ENCODE measurements around the gene ZNF253.
"Not testable (repeated sequence)": the region's sequence is repeated elsewhere in the genome, so short reads cannot be mapped to it uniquely, and the experiment has no call there.

The ZNF253 gene

DNA sequence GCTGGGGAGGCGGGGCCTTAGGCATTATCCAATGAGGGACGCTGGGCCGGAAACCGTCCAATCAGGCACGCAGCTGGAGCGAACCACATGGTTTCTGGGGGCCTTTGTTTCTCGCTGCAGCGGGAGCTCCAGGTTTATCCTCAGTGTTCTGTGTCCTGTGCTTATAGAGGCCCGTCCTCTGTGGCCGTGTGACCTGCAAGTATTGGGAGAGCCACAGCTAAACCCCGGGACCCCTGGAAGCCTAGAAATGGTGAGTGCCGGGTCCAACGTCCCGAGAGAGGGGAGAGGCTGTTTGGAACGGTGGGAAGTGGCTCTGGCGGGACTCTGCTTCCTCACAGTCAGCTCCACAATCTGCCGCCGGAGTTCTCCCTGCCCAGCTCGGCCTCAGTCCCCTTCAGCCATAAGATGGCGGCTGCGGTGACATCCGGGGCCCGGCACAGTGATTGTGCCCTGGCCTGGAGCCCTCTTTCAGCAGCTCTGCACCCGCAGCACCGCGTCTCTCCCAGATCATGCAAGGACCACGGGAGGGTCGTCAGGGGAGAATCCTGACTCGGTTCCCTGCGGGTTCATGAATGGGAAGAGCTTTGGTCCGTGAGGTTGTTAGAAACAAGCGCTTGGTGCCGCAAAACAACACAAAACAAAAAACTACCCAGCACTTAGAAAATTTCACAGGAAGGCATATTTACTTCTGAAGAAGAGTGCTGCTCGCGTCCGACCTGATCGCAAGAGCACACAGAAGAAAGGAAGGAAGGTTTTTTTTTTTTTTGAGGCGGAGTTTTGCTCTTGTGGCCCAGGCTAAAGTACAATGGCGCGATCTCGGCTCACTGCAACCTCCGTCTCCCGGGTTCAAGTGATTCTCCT lies at the start of gene ZNF253:
Gene ZNF253 (plus strand): TSS at position 133 of the 861 bp plus-strand sequence. CDS start 115 bp downstream, at position 248.
- DNase-seq, result peak; percentile 88

GRCh38 chr19:19816679-19817078 lies 49.0 kb upstream of the ZNF253 start:
- no peak for DNase-seq

DNA sequence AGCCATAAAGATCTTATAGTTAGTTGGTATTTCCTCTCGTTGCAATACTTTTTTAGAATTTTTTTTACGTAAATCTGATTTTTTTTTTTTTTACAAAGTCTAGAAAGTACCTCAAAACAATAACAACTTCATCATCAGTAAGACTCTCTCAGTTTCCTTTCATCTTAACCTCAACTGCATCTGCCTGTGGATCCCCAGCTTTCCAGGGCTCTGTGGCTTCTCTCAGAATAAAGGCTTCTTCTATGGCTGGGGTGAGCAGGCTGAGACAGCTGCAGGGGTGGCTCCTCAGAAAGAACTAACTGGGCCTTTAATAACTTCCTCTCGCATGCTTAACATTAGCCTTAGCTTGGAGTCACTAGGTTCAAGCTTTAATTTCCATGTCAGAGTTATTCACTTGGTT lies 48.3 kb upstream of the ZNF253 start:
- no peak for DNase-seq

DNA sequence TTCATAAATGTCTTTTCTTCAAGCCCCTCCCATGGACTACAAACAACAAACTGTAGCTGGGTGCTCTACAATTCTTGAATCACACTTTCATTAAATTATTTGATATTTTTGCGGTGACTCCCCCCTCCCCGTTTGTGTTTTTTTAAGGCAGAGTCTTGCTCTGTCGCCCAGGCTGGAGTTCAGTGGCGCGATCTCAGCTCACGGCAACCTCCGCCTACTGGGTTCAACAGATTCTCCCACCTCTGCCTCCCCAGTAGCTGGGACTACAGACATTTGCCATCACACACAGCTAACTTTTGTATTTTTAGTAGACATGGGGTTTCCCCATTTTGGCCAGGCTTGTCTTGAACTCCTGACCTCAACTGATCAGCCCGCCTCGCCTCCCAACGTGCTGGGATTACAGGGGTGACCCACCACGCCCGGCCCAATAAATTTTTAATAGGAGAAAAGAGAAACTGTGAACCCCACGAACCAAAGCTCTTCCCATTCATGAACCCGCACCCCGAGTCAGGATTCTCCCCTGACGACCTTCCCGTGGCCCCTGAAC lies 44.8 kb upstream of the ZNF253 start:
- DNase-seq, result no peak

DNA sequence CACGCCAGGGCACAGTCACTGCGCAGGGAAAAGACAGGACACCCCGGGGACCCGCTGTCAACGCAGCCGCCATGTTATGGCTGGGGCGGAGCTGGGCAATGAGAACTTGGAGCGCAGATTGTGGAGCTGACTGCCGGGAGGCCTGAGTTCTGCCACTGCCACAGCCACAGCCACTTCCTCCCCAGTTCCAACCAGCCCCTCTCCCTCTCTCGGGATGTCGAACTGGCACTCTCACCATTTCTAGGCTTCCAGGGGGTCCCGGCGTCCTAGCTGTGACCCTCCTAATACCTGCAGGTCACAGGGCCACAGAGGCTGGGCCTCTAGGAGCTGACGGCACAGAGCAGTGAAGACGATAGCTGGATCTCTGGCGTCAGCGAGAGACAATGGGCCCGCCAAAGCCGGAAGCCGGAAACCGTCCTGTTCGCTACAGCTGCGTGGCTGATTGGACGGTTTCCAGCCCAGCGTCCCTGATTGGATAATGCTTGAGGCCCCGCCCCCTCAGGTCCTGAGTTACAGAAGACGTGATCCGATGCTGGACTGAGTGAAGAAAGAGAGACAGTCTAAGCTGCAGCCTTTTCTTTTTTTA lies 44.2 kb upstream of the ZNF253 start, which contains the start of gene ZNF506:
Gene ZNF506 (minus strand): TSS at position 385 of the 586 bp plus-strand sequence. CDS start 147 bp downstream, at position 238.
- DNase-seq, result peak; percentile 90

- DNase-seq, result not testable (repeated sequence)
Observed at GRCh38 chr19:19821976-19822375, 43.7 kb upstream of the ZNF253 start.

DNA sequence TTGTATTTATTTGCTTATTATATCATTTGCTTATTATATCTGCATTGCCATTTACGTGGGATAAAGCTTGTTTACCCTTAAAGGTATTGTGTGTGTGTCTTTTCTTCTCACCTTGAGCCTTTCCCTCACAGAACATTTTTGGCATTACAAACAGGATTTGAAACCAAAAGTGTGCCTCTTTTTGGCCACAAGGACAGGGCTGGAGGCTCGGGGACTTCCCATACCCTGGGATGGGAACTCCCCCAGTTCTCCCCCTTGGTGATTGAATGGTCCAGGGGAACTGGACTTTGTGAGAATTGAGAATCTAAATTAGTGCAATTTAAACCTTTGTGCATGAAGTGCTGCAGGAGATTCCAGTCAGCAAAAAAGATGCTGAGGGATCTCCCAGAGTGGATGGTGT lies 41.8 kb upstream of the ZNF253 start:
- no peak for DNase-seq

DNA sequence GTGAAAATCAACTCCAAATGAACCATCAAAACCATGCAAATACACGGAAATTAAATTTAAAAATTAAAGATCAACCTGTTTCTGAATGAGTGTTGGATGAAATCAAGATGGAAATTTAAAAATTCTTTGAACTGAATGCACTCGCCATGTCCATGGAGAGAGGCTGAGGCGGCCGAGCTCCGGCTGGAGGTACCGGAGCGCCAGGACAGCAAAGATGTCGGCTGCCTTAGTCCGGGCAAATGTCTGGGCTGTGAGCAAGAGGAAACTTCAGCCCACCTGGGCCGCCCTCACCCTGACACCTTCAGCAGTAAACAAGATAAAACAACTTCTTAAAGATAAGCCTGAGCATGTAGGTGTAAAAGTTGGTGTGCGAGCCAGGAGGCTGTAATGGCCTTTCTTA lies 38.8 kb upstream of the ZNF253 start:
- no peak for DNase-seq

GRCh38 chr19:19835560-19836038 lies 30.1 kb upstream of the ZNF253 start:
- DNase-seq, result no peak

DNA sequence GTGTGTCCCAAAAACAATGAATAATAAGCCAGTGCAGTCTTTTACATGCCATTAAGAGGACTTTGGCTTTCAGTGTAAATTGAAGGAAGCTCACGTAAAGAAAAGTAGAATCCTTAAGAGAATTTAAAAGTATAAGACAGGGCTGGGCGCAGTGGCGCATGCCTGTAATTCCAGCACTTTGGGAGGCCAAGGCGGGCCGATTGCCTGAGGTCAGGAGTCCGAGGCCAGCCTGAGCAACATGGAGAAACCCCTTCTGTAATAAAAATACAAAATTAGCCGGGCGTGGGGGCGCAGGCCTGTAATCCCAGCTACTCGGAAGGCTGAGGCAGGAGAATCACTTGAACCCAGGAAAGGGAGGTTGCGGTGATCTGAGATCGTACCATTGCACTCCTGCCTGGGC lies 17.9 kb upstream of the ZNF253 start:
- no peak for DNase-seq

DNA sequence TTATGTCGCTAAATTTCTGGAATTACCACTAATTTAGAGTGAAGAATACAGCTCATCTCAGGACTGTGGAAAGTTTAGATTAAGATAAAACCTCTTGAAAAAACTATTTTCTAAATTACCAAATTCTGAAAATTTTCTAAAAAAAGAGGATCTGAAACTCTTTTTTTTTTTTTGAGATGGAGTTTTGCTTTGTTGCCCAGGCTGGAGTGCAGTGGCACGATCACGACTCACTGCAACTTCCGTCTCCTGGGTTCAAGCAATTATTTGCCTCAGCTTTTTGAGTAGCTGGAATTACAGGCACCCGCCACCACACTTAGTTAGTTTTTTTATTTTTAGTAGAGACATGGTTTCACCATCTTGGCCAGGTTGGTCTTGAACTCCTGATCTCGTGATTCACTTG lies 16.6 kb upstream of the ZNF253 start:
- no peak for DNase-seq

- DNase-seq, result not testable (repeated sequence)
Observed at GRCh38 chr19:19851740-19852139, 13.9 kb upstream of the ZNF253 start.

DNA sequence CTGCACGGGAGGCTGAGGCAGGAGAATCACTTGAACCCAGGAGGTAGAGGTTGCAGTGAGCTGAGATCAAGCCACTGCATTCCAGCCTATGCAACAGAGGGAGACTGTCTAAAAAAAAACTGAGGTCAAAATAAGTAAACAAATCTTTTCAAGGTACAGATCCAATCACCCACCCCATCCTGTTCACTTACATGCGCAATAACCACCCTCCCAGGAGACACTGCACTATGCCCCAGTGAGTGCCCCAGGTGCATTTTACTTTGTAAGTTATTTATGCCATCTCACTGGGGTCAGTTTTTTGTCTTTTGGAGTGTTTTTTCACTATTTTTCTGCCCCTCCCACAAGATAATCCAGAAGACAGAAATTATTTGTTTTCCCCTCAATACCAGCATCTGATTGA lies 6.9 kb upstream of the ZNF253 start:
- no peak for DNase-seq

DNA sequence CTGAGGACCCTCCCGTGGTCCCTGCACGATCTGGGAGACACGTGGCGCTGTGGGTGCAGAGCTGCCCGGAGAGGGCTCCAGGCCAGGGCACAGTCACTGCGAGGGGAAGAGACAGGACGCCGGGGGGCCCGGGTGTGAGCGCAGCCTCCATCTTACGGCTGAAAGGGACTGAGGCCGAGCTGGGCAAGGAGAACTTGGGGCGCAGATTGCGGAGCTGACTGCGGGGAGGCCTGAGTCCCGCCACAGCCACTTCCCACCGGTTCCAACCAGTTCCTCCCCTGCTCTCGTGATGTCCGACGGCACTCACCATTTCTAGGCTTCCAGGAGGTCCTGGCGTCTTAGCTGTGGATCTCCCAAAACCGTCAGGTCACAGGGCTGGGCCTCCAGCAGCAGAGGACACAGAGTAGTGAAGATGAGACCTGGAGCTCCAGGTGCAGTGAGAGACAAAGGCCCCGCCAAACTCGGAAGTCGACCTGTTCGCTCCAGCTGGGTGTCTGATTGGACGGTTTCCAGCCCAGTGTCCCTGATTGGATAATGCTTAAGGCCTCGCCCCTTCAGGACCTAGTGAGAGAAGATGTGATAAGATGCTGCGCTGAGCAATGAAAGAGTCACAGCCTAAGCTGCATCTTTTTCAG lies 4.8 kb upstream of the ZNF253 start:
- DNase-seq, result no peak

DNA sequence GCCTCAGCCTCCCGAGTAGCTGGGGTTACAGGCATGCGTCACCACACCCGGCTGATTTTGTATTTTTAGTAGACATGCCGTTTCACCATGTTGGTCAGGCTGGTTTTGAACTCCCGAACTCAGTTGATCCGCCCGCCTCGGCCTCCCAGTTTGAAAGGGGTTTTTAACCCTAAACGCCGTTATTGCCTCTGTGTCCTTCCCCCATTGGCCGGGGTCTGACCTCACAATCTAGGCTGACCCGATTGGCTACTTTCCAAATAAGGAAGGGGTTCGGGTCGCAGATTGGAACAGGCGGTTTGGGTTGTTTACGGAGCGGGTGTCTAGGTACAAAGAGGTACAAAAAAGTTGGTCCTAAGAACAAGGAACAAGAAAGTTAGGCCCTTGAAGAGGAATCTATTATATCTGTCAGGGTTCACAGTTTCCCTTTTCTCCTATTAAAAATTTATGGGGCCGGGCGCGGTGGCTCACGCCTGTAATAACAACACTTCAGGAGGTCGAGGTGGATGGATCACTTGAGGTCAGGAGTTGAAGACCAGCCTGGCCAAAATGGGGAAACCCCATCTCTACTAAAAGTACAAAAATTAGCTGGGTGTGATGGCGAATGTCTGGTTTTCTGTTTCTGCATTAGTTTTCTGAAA lies 1.0 kb downstream of the ZNF253 start:
- no peak for DNase-seq

DNA sequence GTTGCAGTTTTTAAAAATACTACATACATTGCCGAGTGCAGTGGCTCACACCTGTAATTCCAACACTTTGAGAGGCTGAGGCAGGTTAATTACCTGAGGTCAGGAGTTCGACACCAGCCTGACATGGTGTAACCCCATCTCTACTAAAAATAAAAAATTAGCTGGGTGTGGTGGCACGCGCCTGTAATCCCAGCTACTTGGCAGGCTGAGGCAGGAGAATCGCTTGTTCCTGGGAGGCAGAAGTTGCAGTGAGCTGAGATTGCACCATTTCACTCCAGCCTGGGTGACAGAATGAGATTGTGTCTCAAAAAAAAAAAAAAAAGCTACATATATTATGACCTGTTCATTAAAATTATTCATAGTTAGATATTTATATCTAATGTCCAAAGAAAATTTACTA lies 4.4 kb downstream of the ZNF253 start:
- not testable (repeated sequence) for DNase-seq

DNA sequence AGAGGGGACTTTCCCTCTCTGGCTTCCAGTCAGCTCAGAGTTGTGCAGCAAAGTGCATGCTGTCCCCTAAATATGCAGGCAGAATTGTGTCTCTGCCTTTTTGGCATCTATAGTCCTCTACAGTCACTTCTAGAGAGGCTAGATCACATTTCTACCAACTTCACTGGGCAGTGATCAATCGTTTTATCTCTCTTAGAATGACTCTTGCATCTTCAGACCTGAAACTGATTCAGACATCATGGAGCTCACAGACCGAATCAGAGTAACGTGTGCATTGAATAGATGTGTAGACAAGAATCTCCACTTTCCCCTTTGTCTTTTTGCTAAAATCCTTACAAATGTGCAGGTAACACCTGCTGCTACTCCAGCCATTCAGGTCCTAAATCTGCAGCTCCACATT lies 6.2 kb downstream of the ZNF253 start:
- DNase-seq, result no peak

DNA sequence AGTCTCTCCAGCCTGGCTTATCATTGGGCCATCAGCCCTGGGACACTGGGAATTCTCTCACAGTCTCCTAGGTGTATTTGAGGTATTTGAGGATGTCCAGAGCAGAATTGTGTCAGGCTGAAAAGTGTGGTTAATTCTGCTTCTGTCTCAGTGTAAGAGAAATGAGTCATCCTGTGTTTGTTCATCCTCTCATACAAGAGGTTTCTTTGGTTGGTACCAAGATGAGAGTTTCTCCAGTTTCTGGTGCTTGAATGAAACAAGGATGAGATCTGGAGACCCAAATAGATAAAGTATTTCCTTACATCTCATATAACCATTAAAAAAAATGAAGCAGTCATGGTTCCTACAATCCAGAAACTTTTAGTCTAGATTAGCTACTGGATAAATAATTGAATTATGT lies 7.7 kb downstream of the ZNF253 start:
- no peak for DNase-seq

DNA sequence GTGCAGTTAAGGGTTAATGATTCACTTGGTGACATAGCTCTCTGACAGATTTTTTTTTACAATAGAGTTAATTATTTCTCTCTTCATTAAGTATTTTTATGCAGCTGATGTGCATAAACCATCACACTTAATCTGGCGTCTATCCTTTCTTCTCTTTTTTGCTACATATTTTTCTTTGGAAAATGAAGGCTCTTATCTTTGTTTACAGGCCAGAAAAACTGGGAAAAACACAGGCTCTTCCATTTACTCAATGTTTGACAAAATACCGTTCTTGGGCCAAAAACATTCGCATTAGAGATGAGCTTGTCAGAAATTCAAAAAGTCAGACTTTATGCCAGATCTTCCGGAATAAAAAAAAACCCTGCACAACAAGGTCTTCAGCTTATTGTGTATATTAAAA lies 12.0 kb downstream of the ZNF253 start:
- no peak for DNase-seq

DNA sequence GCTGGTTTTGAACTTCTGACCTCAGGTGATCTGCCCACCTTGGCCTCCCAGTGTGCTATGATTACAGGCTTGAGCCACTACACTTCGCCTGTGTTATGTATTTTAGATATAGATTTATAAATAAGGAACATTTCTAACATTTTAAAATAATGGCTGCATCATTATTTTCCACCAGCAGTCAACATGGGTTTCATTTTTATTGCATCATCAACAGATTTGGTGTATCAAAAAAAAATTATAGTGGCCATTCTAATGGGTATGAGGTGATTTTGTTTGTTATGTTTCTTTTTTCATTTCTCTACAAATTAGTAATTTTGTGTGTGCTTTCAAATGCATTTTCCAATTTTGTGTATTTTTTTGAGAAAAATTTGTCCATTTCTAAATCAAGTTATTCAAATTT lies 18.9 kb downstream of the ZNF253 start:
- DNase-seq, result no peak

DNA sequence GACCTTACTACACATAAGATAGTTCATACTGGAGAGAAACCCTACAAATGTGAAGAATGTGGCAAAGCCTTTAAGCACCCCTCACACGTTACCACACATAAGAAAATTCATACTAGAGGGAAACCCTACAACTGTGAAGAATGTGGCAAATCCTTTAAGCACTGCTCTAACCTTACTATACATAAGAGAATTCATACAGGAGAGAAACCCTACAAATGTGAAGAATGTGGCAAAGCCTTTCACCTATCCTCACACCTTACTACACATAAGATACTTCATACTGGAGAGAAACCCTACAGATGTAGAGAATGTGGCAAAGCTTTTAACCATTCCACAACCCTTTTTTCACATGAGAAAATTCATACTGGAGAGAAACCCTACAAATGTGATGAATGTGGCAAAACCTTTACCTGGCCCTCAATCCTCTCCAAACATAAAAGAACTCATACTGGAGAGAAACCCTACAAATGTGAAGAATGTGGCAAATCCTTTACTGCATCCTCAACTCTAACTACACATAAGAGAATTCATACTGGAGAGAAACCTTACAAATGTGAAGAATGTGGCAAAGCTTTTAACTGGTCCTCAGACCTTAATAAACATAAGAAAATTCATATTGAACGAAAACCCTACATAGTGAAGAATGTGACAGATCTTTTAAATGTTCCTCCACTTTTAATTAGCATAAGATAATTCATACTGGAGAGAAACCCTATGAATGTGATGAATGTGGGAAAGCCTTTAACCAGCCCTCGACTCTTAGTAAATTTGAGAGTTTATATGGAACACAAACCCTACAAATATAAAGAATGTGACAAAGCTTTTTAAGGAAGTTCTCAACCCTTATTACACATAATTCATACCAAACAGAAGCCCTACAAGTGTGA lies 26.6 kb downstream of the ZNF253 start:
- not testable (repeated sequence) for DNase-seq
